ENCODE results near the gene MGP. TPM values are rescaled to one million over a fixed set of nuclear protein-coding genes. Genes with fewer than 3 reads are reported as not detected.

Gene MGP
- total RNA-seq, 1 experiment from 2014 or later, result 0.96 TPM

- no peaks in the 10 kb centered on the region; the same call in 1 of the 2 replicates for H3K27me3 Mint-ChIP-seq (ENCODE audit: low read depth)
- peaks cover 11% of the 10 kb centered on the region for H3K4me1 Mint-ChIP-seq
- ATAC-seq, result no peak
- TF ChIP-seq, protein P1, sequence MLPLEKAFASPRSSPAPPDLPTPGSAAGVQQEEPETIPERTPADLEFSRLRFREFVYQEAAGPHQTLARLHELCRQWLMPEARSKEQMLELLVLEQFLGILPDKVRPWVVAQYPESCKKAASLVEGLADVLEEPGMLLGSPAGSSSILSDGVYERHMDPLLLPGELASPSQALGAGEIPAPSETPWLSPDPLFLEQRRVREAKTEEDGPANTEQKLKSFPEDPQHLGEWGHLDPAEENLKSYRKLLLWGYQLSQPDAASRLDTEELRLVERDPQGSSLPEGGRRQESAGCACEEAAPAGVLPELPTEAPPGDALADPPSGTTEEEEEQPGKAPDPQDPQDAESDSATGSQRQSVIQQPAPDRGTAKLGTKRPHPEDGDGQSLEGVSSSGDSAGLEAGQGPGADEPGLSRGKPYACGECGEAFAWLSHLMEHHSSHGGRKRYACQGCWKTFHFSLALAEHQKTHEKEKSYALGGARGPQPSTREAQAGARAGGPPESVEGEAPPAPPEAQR (CRISPR knock-in tag; IDR thresholded peaks at IDR 0.05), result no peak
- no peak for TF ChIP-seq ATF1 (CRISPR knock-in tag; IDR thresholded peaks at IDR 0.05)
- no peak for TF ChIP-seq ETV6 (CRISPR knock-in tag; IDR thresholded peaks at IDR 0.05)
- no peak for TF ChIP-seq IRF2 (CRISPR knock-in tag; IDR thresholded peaks at IDR 0.05; ENCODE audit: borderline replicate concordance, low read depth)
- no peak for TF ChIP-seq RELA (CRISPR knock-in tag; IDR thresholded peaks at IDR 0.05; ENCODE audit: borderline replicate concordance)
- no peak for TF ChIP-seq NR1H2 (CRISPR knock-in tag; IDR thresholded peaks at IDR 0.05)
- TF ChIP-seq, protein P2, sequence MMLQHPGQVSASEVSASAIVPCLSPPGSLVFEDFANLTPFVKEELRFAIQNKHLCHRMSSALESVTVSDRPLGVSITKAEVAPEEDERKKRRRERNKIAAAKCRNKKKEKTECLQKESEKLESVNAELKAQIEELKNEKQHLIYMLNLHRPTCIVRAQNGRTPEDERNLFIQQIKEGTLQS (CRISPR knock-in tag; conservative IDR thresholded peaks at IDR 0.05), result no peak
- TF ChIP-seq MYBL2 (CRISPR knock-in tag; IDR thresholded peaks at IDR 0.05), result no peak
- no peak for TF ChIP-seq CREM (CRISPR knock-in tag; IDR thresholded peaks at IDR 0.05)
- TF ChIP-seq NR3C1 (CRISPR knock-in tag; conservative IDR thresholded peaks at IDR 0.05; ENCODE audit: low read depth), result no peak
- no peak for TF ChIP-seq STAT6 (CRISPR knock-in tag; conservative IDR thresholded peaks at IDR 0.05; ENCODE audit: low read depth)
- TF ChIP-seq ZNF232 (CRISPR knock-in tag; IDR thresholded peaks at IDR 0.05), result no peak
- no peak for TF ChIP-seq TCF7 (CRISPR knock-in tag; IDR thresholded peaks at IDR 0.05; ENCODE audit: low read depth)
- TF ChIP-seq KAT7 (CRISPR knock-in tag; IDR thresholded peaks at IDR 0.05; ENCODE audit: borderline replicate concordance), result no peak
- H3K4me3 Mint-ChIP-seq, result no peak overlapping the region
- no peaks in the 10 kb centered on the region for H3K36me3 Mint-ChIP-seq
- ChIA-PET POLR2A (no interaction called here), CTCF (interaction anchor here (1.5 kb wide), 1 partner anchor 9 kb away, joined by 6 read pairs; no protein-coding TSS in a partner anchor)
- no peak overlapping the region for H3K27ac Mint-ChIP-seq
- DNase-seq (ENCODE audit: low spot score), result no peak
- H3K9me3 Mint-ChIP-seq, result no peaks in the 10 kb centered on the region
Measured at GRCh38 chr12:14883686-14884085, 2.0 kb downstream of the MGP start.

GRCh38 chr12:14880890-14881453 is 4.7 kb downstream of the MGP start:
- Mint-ChIP-seq H3K4me1 (no peaks in the 10 kb centered on the region), H3K9me3 (no peaks in the 10 kb centered on the region), H3K27ac (no peak overlapping the region), H3K36me3 (no peaks in the 10 kb centered on the region), H3K4me3 (no peak overlapping the region), H3K27me3 (ENCODE audit: low read depth) (no peaks in the 10 kb centered on the region; the same call in 1 of the 2 replicates)
- TF ChIP-seq E2F4 (CRISPR knock-in tag; IDR thresholded peaks at IDR 0.05; ENCODE audit: borderline replicate concordance, low read depth) (no peak), SMAD3 (CRISPR knock-in tag; IDR thresholded peaks at IDR 0.05; ENCODE audit: borderline replicate concordance) (no peak), RELA (CRISPR knock-in tag; IDR thresholded peaks at IDR 0.05; ENCODE audit: borderline replicate concordance) (no peak)
- ATAC-seq (no peak), DNase-seq (ENCODE audit: low spot score) (no peak)
- ChIA-PET CTCF (no interaction called here), POLR2A (no interaction called here)

Measured in WTC11 (cell line).